GM23338 (cell line): ENCODE measurements around the gene OTULINL.

Source experiments
- CREB1 ChIP-seq: fragments of 250-450 bp; sonication (Bioruptor Pico); IDR thresholded peaks from 2 replicates; pipeline ENCODE4 v1.5.0; 2020; ENCODE audit warnings: low read depth, mild to moderate bottlenecking, moderate library complexity
- EZH2 ChIP-seq: fragments of 200-600 bp; sonication (generic); IDR thresholded peaks from one replicate; pipeline ENCODE4 v1.8.0; 2017; ENCODE audit warnings: antibody characterized with exemption, mild to moderate bottlenecking, low read depth; ENCODE audit not compliant: unreplicated experiment
- POLR2AphosphoS5 ChIP-seq: IDR thresholded peaks from 2 replicates; pipeline ENCODE4 v1.6.1; 2016; ENCODE audit warnings: antibody characterized with exemption, low read depth
- TF ChIP-seq, protein P1 (sequence below), 2 experiments: fragments of 200-600 bp in 1 of 2; sonication (generic) in 1 of 2; conservative IDR thresholded peaks; 2 replicates each; pipeline versions ENCODE4 v1.5.1 to v1.6.1; 2016 to 2017; ENCODE audit warnings: antibody characterized with exemption in 2 of 2, low read depth in 2 of 2, mild to moderate bottlenecking in 2 of 2, moderate library complexity in 1 of 2

DNA sequence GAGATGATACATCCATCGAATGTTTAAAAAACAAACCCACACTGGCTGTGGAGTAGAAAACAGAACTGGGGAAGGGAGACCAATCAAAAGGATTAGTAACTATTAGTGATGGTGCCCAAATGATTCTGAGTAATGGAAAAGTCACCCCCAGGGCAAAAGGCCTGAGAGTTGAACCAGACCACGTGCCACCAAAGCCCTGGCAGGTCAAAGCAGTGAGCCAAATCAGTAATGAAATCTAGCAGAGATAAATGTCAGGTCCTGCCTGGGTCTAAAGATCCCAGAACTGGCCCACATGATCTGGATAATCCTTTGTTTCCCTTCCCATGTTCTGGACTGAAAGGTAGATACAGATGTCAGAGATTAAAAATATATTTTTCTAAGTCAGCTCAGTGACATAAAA is 9.4 kb downstream of the OTULINL start:
- TF ChIP-seq EZH2 (no peak), POLR2AphosphoS5 (no peak), CREB1 (CRISPR knock-in tag) (no peak)
- TF ChIP-seq, protein P1, sequence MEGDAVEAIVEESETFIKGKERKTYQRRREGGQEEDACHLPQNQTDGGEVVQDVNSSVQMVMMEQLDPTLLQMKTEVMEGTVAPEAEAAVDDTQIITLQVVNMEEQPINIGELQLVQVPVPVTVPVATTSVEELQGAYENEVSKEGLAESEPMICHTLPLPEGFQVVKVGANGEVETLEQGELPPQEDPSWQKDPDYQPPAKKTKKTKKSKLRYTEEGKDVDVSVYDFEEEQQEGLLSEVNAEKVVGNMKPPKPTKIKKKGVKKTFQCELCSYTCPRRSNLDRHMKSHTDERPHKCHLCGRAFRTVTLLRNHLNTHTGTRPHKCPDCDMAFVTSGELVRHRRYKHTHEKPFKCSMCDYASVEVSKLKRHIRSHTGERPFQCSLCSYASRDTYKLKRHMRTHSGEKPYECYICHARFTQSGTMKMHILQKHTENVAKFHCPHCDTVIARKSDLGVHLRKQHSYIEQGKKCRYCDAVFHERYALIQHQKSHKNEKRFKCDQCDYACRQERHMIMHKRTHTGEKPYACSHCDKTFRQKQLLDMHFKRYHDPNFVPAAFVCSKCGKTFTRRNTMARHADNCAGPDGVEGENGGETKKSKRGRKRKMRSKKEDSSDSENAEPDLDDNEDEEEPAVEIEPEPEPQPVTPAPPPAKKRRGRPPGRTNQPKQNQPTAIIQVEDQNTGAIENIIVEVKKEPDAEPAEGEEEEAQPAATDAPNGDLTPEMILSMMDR (conservative IDR thresholded peaks at IDR 0.05; ENCODE audit: low read depth in 2 of 2): no peak
